GM10266 (cell line): ENCODE data around the gene EVI5.
A peak's percentile ranks its signal among the peaks of the same experiment; 100 is the strongest.

Source experiments
- DNase-seq: peaks from one replicate; pipeline ENCODE4 v3.0.0; 2012; ENCODE audit errors: extremely low spot score
- TF ChIP-seq, protein P1 (sequence below): IDR thresholded peaks from 2 replicates; pipeline ENCODE4 v1.5.1; 2012; ENCODE audit warnings: mild to moderate bottlenecking, low read depth; ENCODE audit not compliant: control insufficient read depth, insufficient read depth; ENCODE audit errors: missing control alignments

The EVI5 gene

DNA sequence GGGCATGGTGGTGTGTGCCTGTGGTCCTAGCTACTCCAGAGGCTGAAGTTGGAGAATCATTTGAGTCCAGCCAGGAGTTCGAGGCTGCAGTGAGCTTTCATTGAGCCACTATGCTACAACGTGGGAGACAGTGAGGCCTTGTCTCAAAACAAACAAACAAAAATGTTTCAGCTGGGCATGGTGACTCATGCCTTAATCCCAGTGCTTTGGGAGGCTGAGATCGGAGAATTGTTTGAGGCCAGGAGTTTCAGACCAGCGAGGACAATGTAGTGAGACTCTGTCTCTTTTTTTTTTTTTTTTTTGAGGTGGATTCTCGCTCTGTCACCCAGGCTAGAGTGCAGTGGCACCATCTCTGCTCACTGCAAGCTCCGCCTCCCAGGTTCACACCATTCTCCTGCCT is 41.9 kb upstream of the EVI5 start:
- DNase-seq = no peak
- TF ChIP-seq, protein P1, sequence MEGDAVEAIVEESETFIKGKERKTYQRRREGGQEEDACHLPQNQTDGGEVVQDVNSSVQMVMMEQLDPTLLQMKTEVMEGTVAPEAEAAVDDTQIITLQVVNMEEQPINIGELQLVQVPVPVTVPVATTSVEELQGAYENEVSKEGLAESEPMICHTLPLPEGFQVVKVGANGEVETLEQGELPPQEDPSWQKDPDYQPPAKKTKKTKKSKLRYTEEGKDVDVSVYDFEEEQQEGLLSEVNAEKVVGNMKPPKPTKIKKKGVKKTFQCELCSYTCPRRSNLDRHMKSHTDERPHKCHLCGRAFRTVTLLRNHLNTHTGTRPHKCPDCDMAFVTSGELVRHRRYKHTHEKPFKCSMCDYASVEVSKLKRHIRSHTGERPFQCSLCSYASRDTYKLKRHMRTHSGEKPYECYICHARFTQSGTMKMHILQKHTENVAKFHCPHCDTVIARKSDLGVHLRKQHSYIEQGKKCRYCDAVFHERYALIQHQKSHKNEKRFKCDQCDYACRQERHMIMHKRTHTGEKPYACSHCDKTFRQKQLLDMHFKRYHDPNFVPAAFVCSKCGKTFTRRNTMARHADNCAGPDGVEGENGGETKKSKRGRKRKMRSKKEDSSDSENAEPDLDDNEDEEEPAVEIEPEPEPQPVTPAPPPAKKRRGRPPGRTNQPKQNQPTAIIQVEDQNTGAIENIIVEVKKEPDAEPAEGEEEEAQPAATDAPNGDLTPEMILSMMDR = no peak

DNA sequence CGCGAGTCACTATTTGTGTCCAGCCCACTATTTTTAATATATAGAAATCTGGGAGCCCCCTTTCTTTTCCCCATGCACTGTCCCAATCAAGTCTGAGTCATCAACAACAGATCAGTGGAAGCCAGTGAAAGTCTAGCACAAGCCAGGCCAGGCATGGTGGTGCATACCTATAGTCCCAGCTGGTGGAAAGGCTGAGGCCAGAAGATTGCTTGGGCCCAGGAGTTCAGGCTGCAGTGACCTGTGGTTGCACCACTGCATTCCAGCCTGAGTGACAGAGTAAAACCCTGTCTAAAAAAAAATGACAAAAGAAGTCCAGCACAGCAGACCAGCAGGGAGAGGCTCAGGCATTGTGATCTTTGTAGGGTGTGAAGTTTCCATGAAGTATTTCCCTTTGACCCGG is 38.0 kb upstream of the EVI5 start:
- DNase-seq = no peak
- TF ChIP-seq, protein P1 = no peak

DNA sequence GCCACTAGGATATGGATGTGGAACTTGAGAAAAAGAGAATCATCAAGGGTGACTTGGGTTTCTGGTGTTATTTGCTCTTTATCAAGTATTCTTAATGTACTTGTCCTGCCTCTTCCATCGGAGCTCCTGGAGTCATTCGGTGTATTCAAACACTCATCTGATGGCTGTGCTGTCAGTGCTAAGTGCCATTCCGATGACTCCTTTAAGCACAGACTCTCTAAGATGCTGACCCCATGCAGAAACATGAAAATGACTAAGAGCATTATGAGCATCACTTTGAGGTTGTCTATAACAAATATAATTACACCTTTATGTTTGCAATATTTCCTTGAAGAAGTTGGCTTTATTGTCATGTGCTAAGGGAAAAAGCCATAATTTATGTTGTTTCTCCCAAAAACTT is 35.6 kb upstream of the EVI5 start:
- TF ChIP-seq, protein P1 = no peak
- no peak for DNase-seq

DNA sequence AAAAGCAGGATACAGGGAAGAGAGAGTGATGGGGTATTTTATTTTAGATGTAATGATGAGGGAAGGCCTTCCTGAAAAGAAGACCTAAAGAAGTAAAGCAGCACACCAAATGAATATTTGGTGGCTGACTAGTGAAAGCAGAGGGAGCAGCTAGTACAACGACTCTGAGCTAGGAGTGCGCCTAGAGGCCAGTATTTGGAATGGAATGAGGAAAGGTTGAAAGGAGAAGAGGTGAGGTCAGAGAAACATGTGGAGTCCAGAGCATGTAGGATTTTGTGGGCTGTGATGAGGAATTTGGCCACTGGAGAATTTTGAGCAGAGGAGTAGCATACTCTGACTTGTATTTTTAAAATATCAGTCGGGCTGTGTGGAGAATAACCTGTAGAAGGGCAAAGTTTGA is 35.1 kb upstream of the EVI5 start:
- DNase-seq = no peak
- TF ChIP-seq, protein P1 = no peak

DNA sequence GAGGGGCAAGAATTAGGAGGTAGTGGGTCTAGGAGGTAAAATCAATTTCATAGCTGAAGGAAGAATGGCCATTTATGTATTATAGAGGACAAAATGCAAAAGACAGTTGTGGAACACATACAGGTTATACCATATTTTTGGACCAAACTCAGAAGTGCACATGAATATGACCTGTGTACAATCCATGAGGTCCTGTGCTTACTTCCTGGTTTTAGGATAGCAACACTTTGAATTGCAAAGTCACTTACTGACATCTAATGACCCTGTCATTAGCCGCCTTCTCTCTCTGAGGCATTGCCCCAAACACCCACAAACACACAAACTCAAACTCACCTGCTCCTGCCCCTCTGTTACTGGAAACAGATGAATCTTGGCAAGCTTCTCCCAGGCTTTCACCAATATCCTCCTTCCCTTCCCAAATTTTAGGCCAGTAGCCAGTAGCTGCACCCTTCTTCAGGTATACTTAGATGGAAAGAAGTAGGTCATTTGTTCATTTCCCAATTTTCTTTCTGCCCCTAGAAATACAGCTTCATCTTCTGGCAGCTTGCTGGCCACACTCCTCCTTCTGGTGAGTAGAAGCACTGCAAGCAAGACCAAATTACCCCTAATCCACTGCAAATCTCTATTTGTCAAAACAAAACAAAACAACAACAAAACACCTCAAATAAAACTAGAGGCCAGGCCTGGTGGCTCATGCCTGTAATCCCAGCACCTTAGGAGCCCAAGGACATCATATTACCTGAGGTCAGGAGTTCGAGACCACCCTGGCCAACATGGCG is 33.3 kb upstream of the EVI5 start:
- TF ChIP-seq, protein P1 = peak; percentile 75
- DNase-seq = peak; percentile 49

DNA sequence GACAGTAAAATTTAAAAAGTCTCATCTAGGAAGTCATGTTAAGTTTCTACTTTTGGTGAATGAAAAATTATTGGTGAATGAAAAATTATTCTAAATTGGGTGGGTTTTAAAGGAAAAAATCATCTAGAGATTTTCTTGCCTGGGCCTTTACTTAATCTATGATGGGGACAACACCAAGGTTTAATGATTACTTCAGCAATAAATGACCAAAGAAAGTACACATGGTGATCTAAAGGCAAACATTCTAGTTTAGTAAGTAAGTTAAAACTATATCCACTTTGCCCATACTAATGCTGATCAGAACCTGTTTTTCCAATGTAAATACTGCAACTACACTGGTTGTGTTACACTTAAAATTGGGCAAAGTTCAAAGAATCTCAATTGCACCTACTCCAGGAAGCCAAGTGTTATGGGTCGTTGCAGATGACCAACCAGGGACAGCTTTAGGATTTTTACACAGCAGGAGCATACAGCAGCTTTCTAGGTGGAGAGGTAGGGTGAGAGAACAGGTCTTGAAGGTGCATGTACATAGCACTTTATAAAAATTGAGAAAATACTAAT is 32.3 kb upstream of the EVI5 start:
- DNase-seq = no peak
- TF ChIP-seq, protein P1 = no peak

DNA sequence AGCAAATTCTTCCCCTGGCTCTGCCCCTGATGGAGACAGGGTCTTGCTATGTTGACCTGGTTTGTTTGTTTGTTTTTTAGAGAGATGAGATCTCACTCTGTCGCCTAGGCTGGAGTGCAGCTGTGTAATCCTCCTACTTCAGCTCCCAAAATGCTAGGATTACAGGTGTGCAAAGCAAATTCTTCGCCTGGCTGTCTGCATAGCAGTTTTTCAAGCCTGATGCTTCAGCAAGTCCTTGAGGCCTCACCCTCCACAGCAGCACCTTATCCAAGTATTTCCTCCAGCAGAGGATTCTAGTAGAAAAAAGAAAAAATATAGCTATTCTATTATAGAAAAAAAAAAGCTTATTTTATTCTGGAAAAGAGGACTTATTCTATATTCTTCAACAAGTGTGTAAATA is 31.8 kb upstream of the EVI5 start:
- TF ChIP-seq, protein P1 = no peak
- DNase-seq = no peak
